Suprapubic skin (tissue), 4 donors: ENCODE results near the gene NME3. TPM values are rescaled to one million over a fixed set of nuclear protein-coding genes. Genes with fewer than 3 reads are reported as not detected.

Experiments used
- DNase-seq, 2 donors: peaks; one replicate each; pipeline ENCODE4 v3.0.0-alpha.2; 2019; ENCODE audit warnings: low spot score in 2 of 2
- H3K27ac ChIP-seq: fragments of 200-600 bp; sonication (generic); one replicate; pipeline ENCODE4 v1.5.1; 2019
- H3K27me3 ChIP-seq: fragments of 200-600 bp; sonication (generic); one replicate; pipeline ENCODE4 v1.5.1; 2019
- H3K36me3 ChIP-seq: fragments of 200-600 bp; sonication (generic); one replicate; pipeline ENCODE4 v1.5.1; 2019
- H3K4me1 ChIP-seq: fragments of 200-600 bp; sonication (generic); one replicate; pipeline ENCODE4 v1.5.1; 2019
- H3K4me3 ChIP-seq: fragments of 200-600 bp; sonication (generic); one replicate; pipeline ENCODE4 v1.5.1; 2019; ENCODE audit warnings: mild to moderate bottlenecking
- H3K9me3 ChIP-seq: fragments of 200-600 bp; sonication (generic); one replicate; pipeline ENCODE4 v1.5.1; 2019
- CTCF ChIP-seq, 2 donors: fragments of 200-600 bp in 1 of 2; fragments of 450-650 bp in 1 of 2; sonication (generic) in 1 of 2; IDR thresholded peaks; one replicate each; pipeline ENCODE4 v1.5.1; 2016 to 2019; ENCODE audit warnings: antibody characterized with exemption in 2 of 2, mild to moderate bottlenecking in 1 of 2, moderate library complexity in 1 of 2
- EP300 ChIP-seq: sonication (generic); formaldehyde crosslinking; IDR thresholded peaks from one replicate; pipeline ENCODE4 v1.6.1; 2017; ENCODE audit warnings: antibody characterized with exemption
- POLR2A ChIP-seq, 2 donors: fragments of 450-650 bp; IDR thresholded peaks; one replicate each; pipeline ENCODE4 v1.6.1; 2017; ENCODE audit warnings: antibody characterized with exemption in 2 of 2, mild to moderate bottlenecking in 2 of 2, moderate library complexity in 2 of 2
- POLR2AphosphoS5 ChIP-seq, 3 donors: sonication (generic); formaldehyde crosslinking; IDR thresholded peaks; one replicate each; pipeline ENCODE4 v1.6.1; 2017; ENCODE audit warnings: antibody characterized with exemption in 3 of 3
- WGBS: methylation state at CpG from one replicate; pipeline ENCODE4 v1.1.5; 2018; 5-methylcytosine and 5-hydroxymethylcytosine counted together
- total RNA-seq, 4 donors: library from RNA; depleted of rRNA; stranded (reverse); fragments of >200 nt; gene quantifications; one replicate each; pipeline ENCODE4 v1.1.0, GENCODE V29; 2016

Gene NME3
- total RNA-seq, 4 donors from 2014 or later, result 76.9 to 115 (median 103) TPM

- Histone ChIP-seq H3K27ac (peak overlapping the region; percentile 94), H3K36me3 (peaks cover 37% of the 10 kb centered on the region), H3K4me1 (peaks cover 47% of the 10 kb centered on the region), H3K9me3 (no peaks in the 10 kb centered on the region), H3K4me3 (peak overlapping the region; percentile 92), H3K27me3 (no peaks in the 10 kb centered on the region)
- DNase-seq, result no peak
- WGBS, result 5% methylated on average over 16 of the region's 22 CpGs
- TF ChIP-seq POLR2A (IDR thresholded peaks at IDR 0.05) (no peak), EP300 (no peak), CTCF (IDR thresholded peaks at IDR 0.05) (no peak), POLR2AphosphoS5 (IDR thresholded peaks at IDR 0.05) (no peak)
These were observed 570 bp upstream of the NME3 start for GRCh38 chr16:1771864-1772361.

- TF ChIP-seq CTCF (IDR thresholded peaks at IDR 0.05) (no peak), EP300 (no peak), POLR2A (IDR thresholded peaks at IDR 0.05) (peak in 1 of 2 donors; percentile 23), POLR2AphosphoS5 (IDR thresholded peaks at IDR 0.05) (peak in 1 of 3 donors; percentile 20)
- DNase-seq, result no peak
- no peaks in the 10 kb centered on the region for H3K27me3 ChIP-seq
- no peaks in the 10 kb centered on the region for H3K9me3 ChIP-seq
- H3K4me1 ChIP-seq, result peaks cover 47% of the 10 kb centered on the region
- H3K36me3 ChIP-seq, result peaks cover 37% of the 10 kb centered on the region
- peak overlapping the region; percentile 92 for H3K4me3 ChIP-seq
- peak overlapping the region; percentile 94 for H3K27ac ChIP-seq
- WGBS, result 16% methylated on average over 18 of the region's 81 CpGs
These were observed 785 bp downstream of the NME3 start for GRCh38 chr16:1770328-1771187.

- no peak for TF ChIP-seq POLR2A (IDR thresholded peaks at IDR 0.05)
- TF ChIP-seq POLR2AphosphoS5 (IDR thresholded peaks at IDR 0.05), result no peak
- Histone ChIP-seq H3K27me3 (no peaks in the 10 kb centered on the region), H3K36me3 (peaks cover 41% of the 10 kb centered on the region), H3K4me1 (peaks cover 44% of the 10 kb centered on the region), H3K9me3 (no peaks in the 10 kb centered on the region), H3K4me3 (peak overlapping the region; percentile 92), H3K27ac (peak overlapping the region; percentile 94)
- DNase-seq, result no peak
- WGBS, result 73% methylated on average over 11 of the region's 27 CpGs
These were observed 1.7 kb downstream of the NME3 start for GRCh38 chr16:1769402-1770300.

GRCh38 chr16:1768767-1769401 lies 2.5 kb downstream of the NME3 start:
- H3K36me3 ChIP-seq, result peaks cover 49% of the 10 kb centered on the region

More at GRCh38 chr16:1768767-1769401, 2.5 kb downstream of the NME3 start:
- Histone ChIP-seq H3K27me3 (no peaks in the 10 kb centered on the region), H3K4me3 (no peak overlapping the region), H3K4me1 (peaks cover 44% of the 10 kb centered on the region), H3K9me3 (no peaks in the 10 kb centered on the region), H3K27ac (no peak overlapping the region)
- WGBS, result 79% methylated on average over 4 of the region's 26 CpGs
- TF ChIP-seq POLR2AphosphoS5 (IDR thresholded peaks at IDR 0.05) (no peak), POLR2A (IDR thresholded peaks at IDR 0.05) (no peak), EP300 (no peak), CTCF (IDR thresholded peaks at IDR 0.05) (no peak)
- DNase-seq, result no peak
